IMR-90 (cell line): ENCODE results near the gene NIPSNAP3A. TPM values are rescaled to one million over a fixed set of nuclear protein-coding genes. Genes with fewer than 3 reads are reported as not detected.

Source experiments
- ATAC-seq: fragments of 200-7000 bp; cut with Tn5 transposase; 2 replicates; pipeline ENCODE4 v1.9.1; 2020; ENCODE audit warnings: low read depth, mild to moderate bottlenecking, moderate library complexity
- BruUV-seq: library from RNA; stranded (reverse); fragments of 400-500 nt; replicated peaks from 2 replicates; lab custom pipeline; 2021; lab: Mats Ljungman, UMichigan
- CTCF ChIA-PET: fragments of 300-600 bp; formaldehyde crosslinking; extraction: SDS; loops from one replicate; lab custom pipeline; 2021; ENCODE audit warnings: antibody characterized with exemption; lab: Yijun Ruan, JAX
- POLR2A ChIA-PET: fragments of 300-600 bp; sonication (Branson Sonifier 250); formaldehyde crosslinking; loops from one replicate; lab custom pipeline; 2022; ENCODE audit warnings: antibody characterized with exemption; ENCODE audit not compliant: unreplicated experiment; lab: Charles Lee
- DNase-seq: peaks from one replicate; pipeline ENCODE4 v3.0.0; 2013
- H2AFZ ChIP-seq: replicated peaks from 2 replicates; pipeline ENCODE3; 2013; ENCODE audit warnings: low read length, mild to moderate bottlenecking; ENCODE audit not compliant: poor library complexity
- H2AK5ac ChIP-seq: 2 replicates; pipeline ENCODE4 v1.6.1; 2013; ENCODE audit warnings: low read depth, low read length, inconsistent platforms
- H2AK9ac ChIP-seq: replicated peaks from 2 replicates; pipeline ENCODE3; 2013; ENCODE audit warnings: mild to moderate bottlenecking, low read depth, low read length, moderate library complexity; ENCODE audit not compliant: poor library complexity
- H2BK120ac ChIP-seq: 2 replicates; pipeline ENCODE4 v1.6.1; 2013; ENCODE audit warnings: low read depth, low read length, inconsistent platforms
- H2BK15ac ChIP-seq: 3 replicates; pipeline ENCODE4 v1.6.1; 2013; ENCODE audit warnings: low read depth, low read length, inconsistent platforms
- H2BK20ac ChIP-seq: 2 replicates; pipeline ENCODE4 v1.6.1; 2013; ENCODE audit warnings: low read depth, mild to moderate bottlenecking, inconsistent platforms, low read length, moderate library complexity
- H2BK5ac ChIP-seq: 2 replicates; pipeline ENCODE4 v1.6.1; 2013; ENCODE audit warnings: mild to moderate bottlenecking, low read depth, low read length, inconsistent platforms; ENCODE audit not compliant: poor library complexity, severe bottlenecking
- H3K14ac ChIP-seq: replicated peaks from 2 replicates; pipeline ENCODE4 v1.6.1; 2013; ENCODE audit warnings: low read depth, low read length, inconsistent platforms
- H3K18ac ChIP-seq: 2 replicates; pipeline ENCODE4 v1.6.1; 2013; ENCODE audit warnings: low read depth, low read length, control low read depth
- H3K23ac ChIP-seq: 2 replicates; pipeline ENCODE4 v1.6.1; 2013; ENCODE audit warnings: low read depth, low read length, inconsistent platforms
- H3K27ac ChIP-seq: 2 replicates; pipeline ENCODE4 v1.5.1; 2013; ENCODE audit warnings: mild to moderate bottlenecking, control low read depth, low read length; ENCODE audit not compliant: insufficient read depth
- H3K27me3 ChIP-seq: 2 replicates; pipeline ENCODE4 v1.6.1; 2013; ENCODE audit warnings: low read length; ENCODE audit not compliant: control insufficient read depth, insufficient read depth
- H3K36me3 ChIP-seq: 2 replicates; pipeline ENCODE4 v1.6.1; 2013; ENCODE audit warnings: low read length, mixed read lengths; ENCODE audit not compliant: control insufficient read depth, insufficient read depth
- H3K4ac ChIP-seq: 2 replicates; pipeline ENCODE4 v1.6.1; 2013; ENCODE audit warnings: low read depth, low read length, inconsistent platforms
- H3K4me1 ChIP-seq: 2 replicates; pipeline ENCODE4 v1.6.1; 2013; ENCODE audit warnings: low read length, mixed read lengths; ENCODE audit not compliant: control insufficient read depth, insufficient read depth
- H3K4me2 ChIP-seq: 2 replicates; pipeline ENCODE4 v1.6.1; 2013; ENCODE audit warnings: low read depth, mild to moderate bottlenecking, control low read depth, low read length, moderate library complexity
- H3K4me3 ChIP-seq: 2 replicates; pipeline ENCODE4 v1.5.1; 2013; ENCODE audit warnings: low read depth, mild to moderate bottlenecking, control low read depth, low read length, moderate library complexity; ENCODE audit not compliant: insufficient read depth
- H3K56ac ChIP-seq: 2 replicates; pipeline ENCODE4 v1.6.1; 2013; ENCODE audit warnings: low read length, inconsistent platforms; ENCODE audit not compliant: insufficient read depth; ENCODE audit errors: extremely low read depth
- H3K79me1 ChIP-seq, 2 experiments: 2 replicates each; pipeline ENCODE4 v1.6.1; 2013; ENCODE audit warnings: low read length in 2 of 2, inconsistent platforms in 1 of 2, low read depth in 1 of 2
- H3K9ac ChIP-seq: 2 replicates; pipeline ENCODE4 v1.6.1; 2013; ENCODE audit warnings: low read depth, low read length, control low read depth
- H3K9me1 ChIP-seq: 2 replicates; pipeline ENCODE4 v1.6.1; 2013; ENCODE audit warnings: low read length, inconsistent platforms; ENCODE audit not compliant: insufficient read depth
- H3K9me3 ChIP-seq: 2 replicates; pipeline ENCODE4 v1.6.1; 2013; ENCODE audit warnings: low read length; ENCODE audit not compliant: control insufficient read depth, insufficient read depth
- H4K20me1 ChIP-seq: 2 replicates; pipeline ENCODE4 v1.6.1; 2013; ENCODE audit warnings: low read length, inconsistent platforms; ENCODE audit not compliant: insufficient read depth
- H4K5ac ChIP-seq: 2 replicates; pipeline ENCODE4 v1.6.1; 2013; ENCODE audit warnings: mild to moderate bottlenecking, low read depth, low read length, control low read depth
- H4K8ac ChIP-seq, 2 experiments: 2 replicates each; pipeline ENCODE4 v1.6.1; 2013; ENCODE audit warnings: low read depth in 2 of 2, low read length in 2 of 2, control low read depth in 1 of 2, inconsistent platforms in 1 of 2
- H4K91ac ChIP-seq: 2 replicates; pipeline ENCODE4 v1.6.1; 2013; ENCODE audit warnings: low read depth, low read length, inconsistent platforms; ENCODE audit not compliant: insufficient read depth
- BHLHE40 ChIP-seq: fragments of 150-350 bp; IDR thresholded peaks from 2 replicates; pipeline ENCODE4 v1.6.1; 2016; ENCODE audit warnings: mild to moderate bottlenecking, low read depth, low read length
- CEBPB ChIP-seq: IDR thresholded peaks from 2 replicates; pipeline ENCODE4 v1.6.1; 2012; ENCODE audit warnings: low read depth, low read length, improper control_type of control experiment
- CHD1 ChIP-seq: IDR thresholded peaks from 2 replicates; pipeline ENCODE4 v1.6.1; 2012; ENCODE audit warnings: low read depth, low read length, improper control_type of control experiment
- CTCF ChIP-seq: conservative IDR thresholded peaks from 2 replicates; pipeline ENCODE4 v1.5.1; 2012; ENCODE audit warnings: mild to moderate bottlenecking, low read depth, low read length, improper control_type of control experiment
- ELK1 ChIP-seq: fragments of 150-350 bp; IDR thresholded peaks from 2 replicates; pipeline ENCODE4 v1.6.1; 2016; ENCODE audit warnings: low read depth, mild to moderate bottlenecking, low read length, moderate library complexity, borderline replicate concordance
- MAFK ChIP-seq: IDR thresholded peaks from 2 replicates; pipeline ENCODE4 v1.6.1; 2012; ENCODE audit warnings: low read depth, low read length, improper control_type of control experiment
- MAZ ChIP-seq: IDR thresholded peaks from 2 replicates; pipeline ENCODE4 v1.6.1; 2012; ENCODE audit warnings: low read depth, mild to moderate bottlenecking, low read length, improper control_type of control experiment, moderate library complexity, borderline replicate concordance
- MXI1 ChIP-seq: IDR thresholded peaks from 2 replicates; pipeline ENCODE4 v1.6.1; 2012; ENCODE audit warnings: low read depth, mild to moderate bottlenecking, low read length, moderate library complexity, borderline replicate concordance
- NFE2L2 ChIP-seq: fragments of 150-350 bp; IDR thresholded peaks from 2 replicates; pipeline ENCODE4 v1.6.1; 2016; ENCODE audit warnings: low read depth, mild to moderate bottlenecking, low read length
- POLR2A ChIP-seq: IDR thresholded peaks from 2 replicates; pipeline ENCODE4 v1.6.1; 2012; ENCODE audit warnings: mild to moderate bottlenecking, low read depth, low read length
- RAD21 ChIP-seq: IDR thresholded peaks from 2 replicates; pipeline ENCODE4 v1.6.1; 2012; ENCODE audit warnings: low read length, improper control_type of control experiment
- RCOR1 ChIP-seq: IDR thresholded peaks from 2 replicates; pipeline ENCODE4 v1.6.1; 2012; ENCODE audit warnings: mild to moderate bottlenecking, low read length, improper control_type of control experiment; ENCODE audit not compliant: insufficient replicate concordance
- RFX5 ChIP-seq: IDR thresholded peaks from 2 replicates; pipeline ENCODE4 v1.8.0; 2012; ENCODE audit warnings: low read depth, mild to moderate bottlenecking, low read length, moderate library complexity
- SMC3 ChIP-seq: fragments of 150-350 bp; IDR thresholded peaks from 2 replicates; pipeline ENCODE4 v1.6.1; 2016; ENCODE audit warnings: low read depth, mild to moderate bottlenecking, antibody characterized with exemption, low read length, moderate library complexity
- USF2 ChIP-seq: fragments of 150-350 bp; IDR thresholded peaks from 2 replicates; pipeline ENCODE4 v1.6.1; 2017; ENCODE audit warnings: mild to moderate bottlenecking, antibody characterized with exemption, low read length, low read depth
- WGBS, 2 experiments: methylation state at CpG; one replicate each; pipeline versions ENCODE4 v1.1.5 to v1.1.7; 2013; ENCODE audit warnings: missing lambda C conversion rate in 2 of 2; ENCODE audit not compliant: insufficient read length in 1 of 2; ENCODE audit errors: extremely low coverage in 2 of 2; 5-methylcytosine and 5-hydroxymethylcytosine counted together
- dilution Hi-C: fragments of 300-500 bp; cut with HindIII; formaldehyde crosslinking; loops from one replicate; pipeline ENCODE4 v1.14.3; 2018; ENCODE audit warnings: low sequenced_read_pairs; ENCODE audit not compliant: unreplicated experiment
- in situ Hi-C: fragments of 300-500 bp; cut with MboI; formaldehyde crosslinking; loops from 3 replicates; pipeline ENCODE4 v1.14.3; 2019; ENCODE audit warnings: low sequenced_read_pairs, inconsistent platforms, mixed read lengths
- intact Hi-C: fragments of 100-400 bp; cut with micrococcal nuclease; formaldehyde crosslinking; loops from 2 replicates; pipeline ENCODE4 v1.10.0; 2022
- polyA plus RNA-seq, 3 experiments: library from polyadenylated mRNA; depleted of rRNA; stranded (reverse); fragments of >200 nt; gene quantifications; 2 replicates each; pipeline ENCODE4 v1.2.3, GENCODE V29; 2012; ENCODE audit warnings: low replicate concordance in 1 of 3
- total RNA-seq: library from RNA; depleted of rRNA; stranded (reverse); fragments of >200 nt; gene quantifications from 2 replicates; pipeline ENCODE4 v1.2.3, GENCODE V29; 2012

NIPSNAP3A gene
- total and polyA plus RNA-seq, 2 of the 4 experiments (the other 2 are of a cell fraction) = 21.4 to 32.1 TPM

GRCh38 chr9:104800068-104800785, 52.7 kb downstream of the NIPSNAP3A start:
- ATAC-seq = no peak
- no peak overlapping the region for H3K4ac ChIP-seq
- intact Hi-C loops = no loop called here
- 0 out of 2 replicates have a peak, but pooled peaks cover 3% of the 10 kb centered on the region for H4K20me1 ChIP-seq
- ChIA-PET CTCF (interaction anchor here (0.6 kb wide), 1 partner anchor 639 kb away, joined by 3 read pairs; no protein-coding TSS in a partner anchor), POLR2A (no interaction called here)
- H4K91ac ChIP-seq = no peak overlapping the region
- no peaks in the 10 kb centered on the region; a peak in 1 of 4 replicates for H3K79me1 ChIP-seq
- no peak overlapping the region for H3K4me3 ChIP-seq
- H3K4me2 ChIP-seq = no peak overlapping the region
- no peak overlapping the region for H3K18ac ChIP-seq
- H3K23ac ChIP-seq = no peak overlapping the region
- no peaks in the 10 kb centered on the region for H3K27me3 ChIP-seq
- no peak overlapping the region for H2BK5ac ChIP-seq
- H4K5ac ChIP-seq = no peak overlapping the region
- dilution Hi-C loops = no loop called here
- no peak overlapping the region for H3K56ac ChIP-seq
- no peak overlapping the region for H4K8ac ChIP-seq
- WGBS, 2 experiments = 91% methylated on average over 3 of the region's 7 CpGs; no CpG with 5 or more reads in 1 of the 2 experiments
- no peak overlapping the region for H2BK20ac ChIP-seq
- H3K9ac ChIP-seq = no peak overlapping the region
- TF ChIP-seq RFX5 (no peak), MAZ (no peak), POLR2A (no peak), CEBPB (no peak), RCOR1 (no peak), ELK1 (no peak), MXI1 (no peak), MAFK (no peak), NFE2L2 (no peak), USF2 (no peak), BHLHE40 (no peak), CHD1 (no peak), RAD21 (no peak), SMC3 (no peak), CTCF (no peak)
- no peak for DNase-seq
- no peaks in the 10 kb centered on the region for H3K9me3 ChIP-seq
- no peak overlapping the region for H2AFZ ChIP-seq
- BruUV-seq = no TSS peak
- H3K4me1 ChIP-seq = no peaks in the 10 kb centered on the region
- H2AK5ac ChIP-seq = no peak overlapping the region
- H3K36me3 ChIP-seq = peaks cover 71% of the 10 kb centered on the region
- in situ Hi-C loops = no loop called here
- no peak overlapping the region for H2BK15ac ChIP-seq
- peaks cover 6% of the 10 kb centered on the region for H3K9me1 ChIP-seq
- H2BK120ac ChIP-seq = no peak overlapping the region
- H3K27ac ChIP-seq = no peak overlapping the region
- H2AK9ac ChIP-seq = no peak overlapping the region
- H3K14ac ChIP-seq = no peak overlapping the region
